NT2/D1 (cell line): ENCODE results near the gene TBXAS1.

Source experiments
- SUZ12 ChIP-seq: IDR thresholded peaks from 2 replicates; pipeline ENCODE4 v1.6.1; 2011; ENCODE audit not compliant: insufficient read length, insufficient read depth; ENCODE audit errors: extremely low read depth
- ZNF274 ChIP-seq: IDR thresholded peaks from 2 replicates; pipeline ENCODE4 v1.6.1; 2011; ENCODE audit warnings: mild to moderate bottlenecking, low read depth, low read length

DNA sequence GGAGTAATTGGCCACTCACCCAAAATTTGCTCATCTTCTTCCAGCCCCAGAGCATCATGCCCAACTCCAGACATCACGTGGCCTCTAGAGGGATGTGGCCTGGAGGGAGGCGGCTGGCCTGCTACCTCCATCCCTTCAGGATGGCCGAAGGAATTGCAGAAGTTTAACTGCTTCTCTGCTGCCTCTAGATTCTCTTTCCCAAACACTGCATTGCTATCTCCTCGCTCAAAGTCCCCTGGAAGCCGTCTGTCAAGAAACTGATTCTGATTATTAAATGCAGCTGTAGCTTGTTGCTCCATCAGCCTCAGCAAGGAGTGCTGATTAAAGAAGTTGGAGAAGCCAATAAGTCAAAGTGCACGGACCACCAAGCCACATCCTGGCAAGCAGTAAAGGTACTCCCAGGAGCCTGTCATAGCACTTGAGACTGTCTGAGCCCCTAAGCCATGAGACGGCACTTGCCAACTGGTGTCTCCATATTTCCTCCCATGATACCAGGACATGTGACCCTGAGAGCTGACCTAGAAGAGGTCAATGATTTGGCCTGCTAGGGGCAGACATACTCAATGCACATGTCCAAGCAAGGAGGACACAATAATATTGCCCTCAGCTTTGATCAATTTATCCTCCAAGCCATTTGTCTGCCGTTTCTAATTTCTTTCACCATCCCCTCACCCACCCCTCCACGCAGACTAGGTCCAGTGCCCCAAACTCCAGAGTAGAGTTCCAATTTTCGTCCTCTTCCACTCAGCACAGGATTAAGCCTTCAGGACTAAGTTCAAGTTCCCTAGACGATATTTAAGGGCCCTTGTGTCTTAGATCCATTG is 84.2 kb downstream of the TBXAS1 start:
- TF ChIP-seq ZNF274 (no peak), SUZ12 (no peak)
